NCI-H2227 (cell line): ENCODE data around the gene DIRAS1.

Source experiments
- DNase-seq: peaks from one replicate; lab custom pipeline; 2025; ENCODE audit not compliant: unreplicated experiment; lab: John Stamatoyannopoulos, UW

Gene DIRAS1

GRCh38 chr19:2728783-2729387 lies 7.7 kb upstream of the DIRAS1 start:
- no peak for DNase-seq

DNA sequence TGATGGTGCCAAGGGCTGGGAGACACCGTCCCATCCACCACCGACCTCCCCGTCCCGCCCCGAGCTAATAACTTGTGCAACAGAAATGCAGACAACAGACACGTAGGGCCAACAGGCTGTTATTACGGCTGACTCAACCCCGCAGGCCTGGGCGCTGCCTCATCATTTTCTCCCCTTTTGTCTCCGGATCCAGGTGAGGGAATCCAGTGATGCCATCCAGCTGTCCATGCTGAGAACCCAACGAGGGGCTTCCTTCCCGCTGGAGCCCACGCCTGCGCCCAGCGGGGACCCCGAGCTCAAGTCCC lies 6.4 kb upstream of the DIRAS1 start:
- peak; percentile 30 for DNase-seq

GRCh38 chr19:2726904-2727639 lies 5.9 kb upstream of the DIRAS1 start:
- peak; percentile 22 for DNase-seq

DNA sequence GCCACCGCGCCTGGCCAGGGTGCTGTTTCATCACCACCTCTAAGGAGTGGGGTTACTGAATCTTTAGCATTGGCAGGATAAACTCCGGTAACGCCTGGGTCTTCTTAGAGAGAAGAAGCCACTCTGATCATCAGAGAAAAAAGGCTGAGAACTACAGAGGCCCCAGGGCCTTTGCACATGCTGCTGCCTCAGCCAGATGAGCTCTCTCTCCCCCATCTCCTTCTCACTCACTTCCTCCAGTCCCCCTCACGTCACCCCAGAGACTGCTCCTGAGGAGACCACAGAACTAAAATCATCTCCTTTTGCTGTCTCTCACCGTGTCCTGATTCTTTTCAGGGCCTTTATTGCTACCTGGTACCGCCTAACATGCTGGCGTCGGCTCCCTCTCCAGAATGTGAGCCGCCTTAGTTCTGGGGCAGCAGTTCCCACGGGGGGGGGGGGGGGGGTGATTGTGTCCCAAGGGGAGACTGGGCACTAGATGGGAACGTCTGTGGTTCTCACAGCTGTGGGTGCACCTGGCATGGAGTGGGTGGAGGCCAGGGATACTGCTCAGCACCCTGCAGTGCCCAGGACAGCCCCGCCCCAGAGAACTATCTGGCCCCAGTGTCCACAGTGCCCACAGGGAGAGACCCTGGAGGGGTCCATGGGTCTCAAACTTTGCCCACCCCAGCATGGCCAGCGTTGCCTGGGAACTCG lies 5.1 kb upstream of the DIRAS1 start:
- no peak for DNase-seq

DNA sequence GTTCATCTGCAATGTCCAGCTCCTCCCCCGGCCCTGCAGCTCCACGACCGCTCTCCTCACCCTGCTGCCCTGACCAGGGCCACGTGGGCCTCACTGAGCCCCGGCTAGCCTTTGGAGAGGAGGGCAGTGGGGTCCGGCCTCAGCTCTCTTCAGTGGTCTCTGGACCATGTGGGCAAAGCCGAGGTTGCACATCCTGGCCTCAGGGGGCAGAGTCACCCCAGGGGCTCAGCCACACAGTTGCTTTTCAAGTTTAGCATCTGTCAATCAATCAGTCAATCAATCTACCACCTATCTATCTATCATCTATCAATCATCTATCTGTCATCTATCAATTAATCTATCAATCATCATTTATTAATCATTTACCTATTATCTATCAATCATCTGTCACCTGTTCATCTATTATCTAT lies 3.0 kb upstream of the DIRAS1 start:
- no peak for DNase-seq

- DNase-seq, result no peak
Measured at GRCh38 chr19:2723747-2724146, 2.6 kb upstream of the DIRAS1 start.

- DNase-seq, result no peak
Measured at GRCh38 chr19:2723345-2723715, 2.2 kb upstream of the DIRAS1 start.

DNA sequence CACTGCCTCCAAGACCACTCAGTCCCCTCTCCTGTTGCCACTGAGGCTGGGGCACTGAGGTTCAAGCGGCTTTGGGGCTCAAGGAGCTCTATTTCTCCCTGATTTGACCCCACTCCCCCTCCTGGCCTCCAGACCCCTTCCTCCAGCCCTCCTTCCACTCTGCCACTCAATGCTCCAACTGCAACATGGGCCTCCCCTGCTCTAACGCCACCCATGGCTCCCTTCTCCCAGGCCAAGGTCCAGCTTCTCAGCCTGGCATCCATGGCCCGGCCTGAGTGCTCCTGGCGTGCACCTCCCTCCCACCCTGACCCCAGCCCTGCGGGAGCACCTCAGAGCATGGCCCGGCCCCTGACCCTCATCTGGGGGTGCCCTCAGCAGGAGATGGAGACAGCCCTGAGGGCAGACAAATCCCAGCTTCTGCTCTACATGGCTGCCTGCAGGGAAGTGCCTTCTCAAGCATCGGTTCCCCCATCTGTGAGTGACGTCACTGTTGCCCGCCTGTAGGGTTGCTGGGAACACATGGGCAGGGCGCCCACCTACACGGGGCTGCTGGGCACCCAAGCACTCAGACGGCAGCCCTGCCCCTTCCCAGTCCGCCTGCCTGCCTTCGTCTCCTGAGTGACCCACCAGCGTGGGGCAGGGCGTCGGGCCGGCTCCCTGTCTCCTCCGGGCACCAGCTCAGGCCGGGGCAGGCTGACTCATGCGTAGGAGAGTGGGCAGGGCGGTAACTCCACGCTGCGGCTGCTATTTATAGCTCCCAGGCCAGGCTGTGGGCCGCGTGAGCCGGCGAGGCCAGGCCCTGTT lies 1.6 kb upstream of the DIRAS1 start:
- DNase-seq, result peak; percentile 16

GRCh38 chr19:2721570-2722540 lies 683 bp upstream of the DIRAS1 start:
- peak; percentile 9 for DNase-seq

DNA sequence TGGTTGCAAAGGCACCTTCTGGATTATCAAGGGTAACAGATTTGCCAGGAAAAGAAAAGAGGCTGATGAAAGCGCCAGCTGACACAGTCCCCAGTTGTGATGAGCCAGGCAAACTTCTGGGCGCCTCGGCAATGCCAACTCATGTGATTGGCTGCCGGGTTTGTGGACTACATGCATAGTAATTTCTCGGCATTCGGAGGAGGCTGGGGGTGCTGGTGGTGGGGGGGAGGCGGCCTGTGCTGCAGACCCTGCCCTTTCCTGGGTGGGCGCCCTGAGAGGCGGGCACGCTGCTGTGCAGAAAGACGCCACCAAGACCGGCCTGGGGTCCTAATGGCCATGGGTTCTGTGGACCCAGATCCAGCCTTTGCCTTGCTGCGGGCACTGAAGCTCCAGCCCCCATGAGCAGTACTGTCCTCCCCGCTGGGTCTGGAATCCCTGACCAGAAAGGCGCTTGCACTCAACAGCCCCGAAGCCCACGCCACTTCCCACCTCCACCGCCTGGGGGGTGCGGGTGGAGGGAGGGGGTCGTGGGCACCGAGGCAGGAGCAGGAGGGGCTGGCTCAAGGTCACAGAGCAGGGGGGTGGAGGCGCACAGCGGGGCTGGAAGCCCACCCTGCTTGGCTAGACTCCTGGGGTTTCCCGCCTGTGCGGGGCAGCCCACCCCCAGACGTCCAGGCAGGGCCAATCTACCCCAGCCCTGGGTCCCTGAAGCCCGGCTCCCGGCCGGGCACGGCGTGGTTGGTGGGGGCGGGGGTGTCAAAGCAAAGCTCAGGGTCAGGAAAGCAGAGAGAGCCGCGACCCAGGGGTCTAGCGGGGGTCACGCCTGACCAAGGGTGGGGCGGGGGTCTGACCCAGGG lies 1.0 kb downstream of the DIRAS1 start:
- DNase-seq, result peak; percentile 26

- DNase-seq, result no peak
Measured at GRCh38 chr19:2719232-2719735, 1.9 kb downstream of the DIRAS1 start.

DNA sequence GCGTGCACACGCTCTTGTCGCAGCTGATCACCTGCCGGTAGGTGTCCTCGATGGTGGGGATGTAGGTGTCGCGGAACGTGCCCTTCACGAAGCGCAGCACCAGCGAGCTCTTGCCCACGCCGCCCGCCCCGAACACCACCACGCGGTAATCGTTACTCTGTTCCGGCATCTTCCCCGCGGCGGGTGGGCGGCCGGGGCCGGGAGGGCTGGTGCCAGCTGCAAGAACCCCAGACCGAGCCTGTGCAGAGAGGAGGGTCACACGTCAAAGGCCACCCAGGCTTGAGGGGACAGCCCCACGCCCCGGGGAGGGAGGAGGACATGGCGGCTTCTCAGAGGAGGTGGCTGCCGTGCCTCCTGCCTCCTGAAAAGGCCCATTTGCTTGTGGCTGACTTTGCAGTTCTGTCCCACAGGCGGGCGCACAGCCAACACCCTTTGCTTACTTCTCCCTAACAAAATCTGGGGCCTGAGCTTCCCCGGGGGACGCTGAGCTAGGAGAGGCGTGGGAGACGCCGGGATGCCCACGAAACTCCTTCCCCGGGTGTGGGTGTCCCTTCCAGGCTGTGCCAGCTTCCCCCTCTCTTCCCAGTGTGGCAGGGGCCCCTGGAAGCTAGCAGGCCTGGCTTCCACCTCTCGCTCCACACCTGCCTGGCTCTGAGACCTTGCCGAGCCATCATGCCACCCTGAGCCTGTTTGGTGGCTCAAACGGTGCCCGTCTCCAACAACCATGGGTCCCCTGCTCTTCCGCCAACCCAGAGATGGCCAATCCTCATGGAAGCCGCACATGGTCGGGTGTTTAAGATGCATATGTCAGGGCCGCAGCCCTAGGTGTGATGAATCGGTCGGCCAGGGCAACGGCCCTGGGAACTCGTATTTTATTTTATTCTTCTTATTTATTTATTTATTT lies 3.3 kb downstream of the DIRAS1 start:
- no peak for DNase-seq

DNA sequence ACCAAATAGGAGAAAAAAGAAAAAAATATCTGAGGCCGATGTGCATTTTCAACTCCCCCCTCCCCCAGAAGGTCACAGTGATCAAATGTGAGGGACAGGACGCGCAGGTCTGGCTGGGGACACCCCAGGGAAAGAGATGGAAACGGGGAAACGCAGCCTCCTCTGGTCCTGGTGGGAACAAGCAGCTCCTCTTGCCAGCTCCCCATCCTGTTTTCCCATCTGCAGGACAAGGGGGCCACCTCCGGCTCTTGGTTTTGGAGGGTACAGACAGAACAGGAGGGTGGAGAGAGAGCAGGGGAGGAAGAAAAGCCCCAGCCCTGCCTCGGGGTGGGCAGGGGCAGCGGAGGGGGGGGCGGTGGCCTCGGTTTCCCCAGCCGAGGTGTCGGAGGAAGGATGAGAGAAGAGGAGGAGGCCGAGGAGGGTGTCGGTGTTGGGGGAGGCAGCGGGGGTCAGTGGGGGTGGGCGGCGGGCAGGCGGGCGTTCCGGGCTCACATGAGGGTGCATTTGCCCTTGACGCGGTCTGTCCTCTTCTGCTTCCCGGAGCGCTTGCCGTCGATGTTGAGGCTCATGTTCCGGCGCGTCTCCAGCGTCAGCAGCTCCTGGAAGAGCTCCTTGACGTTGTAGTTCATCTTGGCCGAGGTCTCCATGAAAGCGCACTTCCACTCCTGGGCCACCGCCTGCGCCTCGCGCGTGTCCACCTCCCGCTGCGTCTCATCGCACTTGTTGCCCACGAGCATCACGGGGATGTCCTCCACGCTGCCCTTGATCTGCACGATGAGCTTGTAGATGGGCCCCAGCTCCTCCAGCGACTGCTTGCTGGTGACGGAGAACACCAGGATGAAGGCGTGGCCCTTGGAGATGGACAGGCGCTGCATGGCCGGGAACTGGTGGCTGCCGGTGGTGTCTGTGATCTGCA lies 4.2 kb downstream of the DIRAS1 start:
- no peak for DNase-seq

GRCh38 chr19:2716275-2716650 lies 4.9 kb downstream of the DIRAS1 start:
- no peak for DNase-seq

GRCh38 chr19:2715470-2716274 lies 5.5 kb downstream of the DIRAS1 start:
- DNase-seq, result no peak

DNA sequence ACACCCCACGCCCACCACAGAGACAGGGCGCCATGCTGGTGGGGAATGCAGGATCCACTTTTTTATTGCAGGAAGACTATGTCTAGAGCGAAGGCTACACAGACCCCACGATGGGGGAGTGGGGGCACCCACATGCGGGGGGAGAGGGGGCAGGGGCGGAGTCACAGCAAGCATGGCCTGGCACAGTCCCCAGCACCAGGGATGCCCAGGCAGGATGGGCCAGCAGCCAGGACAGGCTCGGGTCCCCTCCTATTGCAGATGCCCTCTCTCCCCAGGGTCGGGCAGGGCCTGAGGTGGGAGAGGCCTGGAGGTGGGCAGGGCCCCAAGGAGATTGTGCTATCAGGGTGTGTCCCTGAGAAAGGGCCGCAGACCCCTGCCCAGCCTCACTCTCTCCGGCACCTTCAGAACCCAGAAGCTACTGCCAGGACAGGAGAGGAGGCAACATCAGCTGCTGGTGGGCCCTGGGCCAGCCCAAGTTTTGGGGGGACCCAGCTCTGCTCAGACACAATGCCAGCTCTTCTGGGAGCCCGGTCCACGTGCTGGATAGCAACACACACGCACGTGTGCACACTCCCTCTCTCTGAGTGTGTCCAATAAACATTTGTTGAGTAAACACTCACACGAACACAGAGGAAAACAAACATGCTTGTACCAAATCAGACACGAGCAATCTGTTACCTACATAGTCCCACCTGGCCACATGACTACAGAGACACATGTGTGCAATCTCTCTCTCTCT lies 6.5 kb downstream of the DIRAS1 start:
- DNase-seq, result no peak
